Activated CD8-positive, alpha-beta T cell treated with anti-CD3 and anti-CD28 coated beads for 36 hours (primary cell): ENCODE measurements around the gene C2orf49. TPM values are rescaled to one million over a fixed set of nuclear protein-coding genes. Genes with fewer than 3 reads are reported as not detected.
"Not testable (repeated sequence)": the region's sequence is repeated elsewhere in the genome, so short reads cannot be mapped to it uniquely, and the experiment has no call there.

ENCODE experiments used
- ATAC-seq: fragments of 200-7000 bp; cut with Tn5 transposase; one replicate; pipeline ENCODE4 v1.10.0; 2021; ENCODE audit warnings: mild to moderate bottlenecking, moderate library complexity
- CTCF ChIA-PET: fragments of 350-600 bp; sonication (Branson Sonifier 250); formaldehyde crosslinking; loops from one replicate; lab custom pipeline; 2021; ENCODE audit warnings: antibody characterized with exemption; lab: Charles Lee
- POLR2A ChIA-PET: fragments of 350-600 bp; sonication (Branson Sonifier 250); formaldehyde crosslinking; loops from one replicate; lab custom pipeline; 2021; ENCODE audit warnings: antibody characterized with exemption; lab: Charles Lee
- DNase-seq: peaks from one replicate; pipeline ENCODE4 v3.0.0-alpha.2; 2020
- H3K27ac Mint-ChIP-seq: one replicate; pipeline ENCODE4 v1.8.0; 2021; ENCODE audit warnings: mild to moderate bottlenecking, mixed read lengths
- H3K27me3 Mint-ChIP-seq: one replicate; pipeline ENCODE4 v1.8.0; 2021; ENCODE audit warnings: mixed read lengths
- H3K36me3 Mint-ChIP-seq: one replicate; pipeline ENCODE4 v1.8.0; 2021; ENCODE audit warnings: low read depth, mixed read lengths
- H3K4me1 Mint-ChIP-seq: one replicate; pipeline ENCODE4 v1.8.0; 2021; ENCODE audit warnings: low read depth, mixed read lengths
- H3K4me3 Mint-ChIP-seq: one replicate; pipeline ENCODE4 v1.8.0; 2021; ENCODE audit warnings: mild to moderate bottlenecking, moderate library complexity, mixed read lengths
- H3K9me3 Mint-ChIP-seq: one replicate; pipeline ENCODE4 v1.8.0; 2021; ENCODE audit warnings: mixed read lengths
- intact Hi-C: fragments of 100-400 bp; cut with micrococcal nuclease; formaldehyde crosslinking; loops from one replicate; pipeline ENCODE4 v1.10.0; 2022
- total RNA-seq, 2 experiments: library from RNA; stranded (reverse); gene quantifications; one replicate each; pipeline ENCODE4 v1.2.3, GENCODE V29; 2021
- TF ChIP-seq, protein P1 (sequence below): fragments of 200-600 bp; IDR thresholded peaks from one replicate; pipeline ENCODE4 v1.8.0; 2022; ENCODE audit warnings: antibody characterized with exemption, mild to moderate bottlenecking

Gene C2orf49
- total RNA-seq, 2 experiments from 2014 or later, result 22.3 to 23.3 TPM

DNA sequence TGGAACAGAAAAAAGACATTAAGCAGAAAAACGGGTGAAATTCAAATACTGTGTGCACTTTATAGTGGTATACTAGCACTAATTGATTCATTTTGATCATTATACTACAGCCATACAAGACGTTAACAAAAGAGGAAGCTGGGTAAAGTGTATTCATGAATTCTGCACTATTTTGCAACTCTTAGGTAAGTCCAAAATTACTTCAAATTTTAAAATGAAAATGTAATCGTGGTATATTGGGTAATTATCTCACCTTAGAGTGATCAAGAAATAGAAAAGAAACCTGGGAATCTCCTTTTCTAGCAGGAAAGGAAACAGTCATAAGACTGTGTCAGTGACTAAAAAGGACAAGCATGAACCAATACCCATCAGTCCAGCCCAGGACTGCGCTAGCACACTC lies 13.2 kb upstream of the C2orf49 start:
- intact Hi-C loops, result no loop called here
- ChIA-PET CTCF (no interaction called here), POLR2A (interaction anchor here (0.6 to 1.5 kb wide), 2 partner anchors 16 to 17 kb away, joined by 3 read pairs; no protein-coding TSS in a partner anchor)

DNA sequence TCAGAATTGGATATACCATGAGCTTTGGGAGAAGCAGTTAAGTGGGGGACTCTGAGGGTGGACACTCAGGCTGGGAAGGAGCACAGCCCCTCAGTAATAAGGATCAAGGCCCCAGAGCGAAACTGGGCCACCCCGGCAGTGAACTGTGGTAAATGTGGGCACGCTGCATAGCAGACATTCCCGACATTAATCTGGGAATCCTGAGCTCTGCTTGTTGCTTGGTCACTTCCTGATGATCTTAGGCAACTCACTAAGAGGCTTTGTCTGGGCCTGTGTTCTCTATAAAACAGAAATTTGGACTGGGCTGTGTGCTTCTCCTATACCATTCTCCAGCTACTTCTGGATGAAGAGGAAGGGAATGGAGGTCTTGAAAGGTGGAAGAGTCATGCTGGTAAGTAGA lies 12.6 kb upstream of the C2orf49 start:
- ChIA-PET POLR2A (interaction anchor here (0.6 to 1.5 kb wide), 2 partner anchors 15 to 17 kb away, joined by 3 read pairs; no protein-coding TSS in a partner anchor), CTCF (interaction anchor here (1.1 kb wide), 1 partner anchor 1258 kb away, joined by 3 read pairs; no protein-coding TSS in a partner anchor)
- Mint-ChIP-seq H3K4me3 (no peak overlapping the region), H3K27me3 (no peaks in the 10 kb centered on the region), H3K36me3 (peaks cover 18% of the 10 kb centered on the region), H3K9me3 (no peaks in the 10 kb centered on the region), H3K27ac (peak overlapping the region; percentile 25), H3K4me1 (peaks cover 64% of the 10 kb centered on the region)
- ATAC-seq, result no peak
- TF ChIP-seq, protein P1, sequence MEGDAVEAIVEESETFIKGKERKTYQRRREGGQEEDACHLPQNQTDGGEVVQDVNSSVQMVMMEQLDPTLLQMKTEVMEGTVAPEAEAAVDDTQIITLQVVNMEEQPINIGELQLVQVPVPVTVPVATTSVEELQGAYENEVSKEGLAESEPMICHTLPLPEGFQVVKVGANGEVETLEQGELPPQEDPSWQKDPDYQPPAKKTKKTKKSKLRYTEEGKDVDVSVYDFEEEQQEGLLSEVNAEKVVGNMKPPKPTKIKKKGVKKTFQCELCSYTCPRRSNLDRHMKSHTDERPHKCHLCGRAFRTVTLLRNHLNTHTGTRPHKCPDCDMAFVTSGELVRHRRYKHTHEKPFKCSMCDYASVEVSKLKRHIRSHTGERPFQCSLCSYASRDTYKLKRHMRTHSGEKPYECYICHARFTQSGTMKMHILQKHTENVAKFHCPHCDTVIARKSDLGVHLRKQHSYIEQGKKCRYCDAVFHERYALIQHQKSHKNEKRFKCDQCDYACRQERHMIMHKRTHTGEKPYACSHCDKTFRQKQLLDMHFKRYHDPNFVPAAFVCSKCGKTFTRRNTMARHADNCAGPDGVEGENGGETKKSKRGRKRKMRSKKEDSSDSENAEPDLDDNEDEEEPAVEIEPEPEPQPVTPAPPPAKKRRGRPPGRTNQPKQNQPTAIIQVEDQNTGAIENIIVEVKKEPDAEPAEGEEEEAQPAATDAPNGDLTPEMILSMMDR, result no peak
- intact Hi-C loops, result no loop called here
- no peak for DNase-seq

More for the DNA sequence above, 13.2 kb upstream of the C2orf49 start:
- DNase-seq (no peak), ATAC-seq (no peak)
- H3K4me1 Mint-ChIP-seq, result peaks cover 63% of the 10 kb centered on the region
- TF ChIP-seq, protein P1, result no peak
- H3K4me3 Mint-ChIP-seq, result no peak overlapping the region
- H3K9me3 Mint-ChIP-seq, result no peaks in the 10 kb centered on the region
- peaks cover 18% of the 10 kb centered on the region for H3K36me3 Mint-ChIP-seq
- no peaks in the 10 kb centered on the region for H3K27me3 Mint-ChIP-seq
- H3K27ac Mint-ChIP-seq, result no peak overlapping the region

DNA sequence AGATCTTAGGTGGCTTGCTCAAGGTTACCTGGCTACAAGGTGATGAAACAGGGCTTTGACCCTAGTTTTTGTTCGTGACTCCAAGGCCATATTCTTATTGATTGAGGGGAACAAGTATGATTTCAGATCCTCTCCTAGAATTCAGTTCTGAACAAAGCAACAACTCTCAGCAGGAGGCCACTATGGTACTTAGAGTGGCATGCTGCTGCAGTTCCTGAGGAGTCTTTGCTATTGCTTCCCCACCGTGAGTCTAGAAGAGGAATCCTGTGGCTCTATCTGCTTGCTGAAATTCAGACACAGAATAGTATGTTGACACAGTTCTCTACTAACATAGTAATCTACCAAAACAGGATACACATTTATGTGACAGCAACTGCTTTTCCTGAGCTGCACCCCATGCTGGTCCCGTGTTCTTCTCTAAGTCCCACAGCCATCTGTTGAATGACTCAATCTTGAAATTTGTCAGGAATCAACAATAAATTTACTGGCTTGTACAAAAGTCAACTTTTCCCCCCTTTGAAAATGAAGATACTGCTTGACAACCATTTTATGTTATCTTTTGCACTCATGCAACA lies 11.9 kb upstream of the C2orf49 start:
- H3K27me3 Mint-ChIP-seq, result no peaks in the 10 kb centered on the region
- H3K9me3 Mint-ChIP-seq, result no peaks in the 10 kb centered on the region
- H3K4me1 Mint-ChIP-seq, result peaks cover 60% of the 10 kb centered on the region
- no peak for ATAC-seq
- intact Hi-C loops, result no loop called here
- H3K27ac Mint-ChIP-seq, result no peak overlapping the region
- no peak for DNase-seq
- H3K36me3 Mint-ChIP-seq, result peaks cover 20% of the 10 kb centered on the region
- POLR2A ChIA-PET, result no interaction called here
- TF ChIP-seq, protein P1, result no peak
- no peak overlapping the region for H3K4me3 Mint-ChIP-seq
- CTCF ChIA-PET, result interaction anchor here (1.1 kb wide), 1 partner anchor 1257 kb away, joined by 3 read pairs; no protein-coding TSS in a partner anchor

DNA sequence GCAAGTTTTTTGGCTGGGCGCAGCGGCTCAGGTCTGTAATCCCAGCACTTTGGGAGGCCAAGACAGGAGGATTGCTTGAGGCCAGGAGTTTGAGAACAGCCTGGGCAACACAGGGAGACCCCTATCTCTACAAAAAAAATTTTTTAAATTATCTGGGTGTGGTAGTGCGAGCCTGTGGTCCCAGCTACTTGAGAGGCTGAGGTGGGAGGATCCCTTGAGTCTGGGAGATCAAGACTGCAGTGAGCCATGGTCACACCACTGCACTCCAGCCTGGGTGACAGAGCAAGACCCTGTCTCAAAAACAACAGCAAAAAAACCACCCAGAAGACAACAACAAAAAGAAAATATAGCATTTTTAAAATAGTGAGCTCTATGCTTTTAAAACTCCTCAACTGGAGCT lies 10.1 kb upstream of the C2orf49 start:
- Mint-ChIP-seq H3K4me1 (peaks cover 65% of the 10 kb centered on the region), H3K4me3 (peak overlapping the region; percentile 88)

DNA sequence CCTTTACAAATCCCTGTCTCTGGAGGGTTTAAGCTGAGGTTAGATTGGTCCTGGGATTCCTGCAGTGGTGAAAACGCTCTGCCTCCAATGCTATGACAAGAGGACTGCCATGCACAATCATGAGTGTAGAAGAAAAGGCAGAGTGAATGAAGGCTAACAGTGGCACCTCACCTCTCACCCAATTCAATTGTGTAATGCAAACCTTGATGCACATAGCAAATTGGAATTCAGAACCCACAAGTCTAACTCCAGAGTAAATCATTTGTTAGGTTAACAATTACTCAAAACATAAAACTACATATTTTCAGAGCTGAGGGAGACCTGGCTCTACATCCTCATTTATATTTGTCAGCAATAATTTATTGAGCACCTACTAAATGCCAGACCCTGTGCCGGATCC lies 9.7 kb upstream of the C2orf49 start:
- intact Hi-C loops, result no loop called here
- ATAC-seq (no peak), DNase-seq (no peak)
- peaks cover 61% of the 10 kb centered on the region for H3K4me1 Mint-ChIP-seq
- CTCF ChIA-PET, result interaction anchor here (1.4 kb wide), 1 partner anchor 1255 kb away, joined by 4 read pairs; no protein-coding TSS in a partner anchor
- H3K27me3 Mint-ChIP-seq, result no peaks in the 10 kb centered on the region
- H3K27ac Mint-ChIP-seq, result peak overlapping the region; percentile 7
- POLR2A ChIA-PET, result interaction anchor here (2.4 kb wide), 1 partner anchor 10 kb away, joined by 14 read pairs; the partner anchor contains the start of gene C2orf49
- TF ChIP-seq, protein P1, result no peak
- peak overlapping the region; percentile 88 for H3K4me3 Mint-ChIP-seq
- H3K36me3 Mint-ChIP-seq, result peaks cover 18% of the 10 kb centered on the region
- H3K9me3 Mint-ChIP-seq, result no peaks in the 10 kb centered on the region

More for the DNA sequence above, 10.1 kb upstream of the C2orf49 start:
- ATAC-seq, H3K27me3 Mint-ChIP-seq, CTCF ChIA-PET, H3K9me3 Mint-ChIP-seq, H3K27ac Mint-ChIP-seq, DNase-seq, intact Hi-C loops: not testable (repeated sequence)
- POLR2A ChIA-PET, result interaction anchor here (2.4 kb wide), 1 partner anchor 10 kb away, joined by 14 read pairs; the partner anchor contains the start of gene C2orf49
- H3K36me3 Mint-ChIP-seq, result peaks cover 20% of the 10 kb centered on the region
